Loucy (cell line): ENCODE data around the gene NDE1.

Source experiments
- H2AFZ ChIP-seq: fragments of 200-600 bp; sonication (generic); 2 replicates; pipeline ENCODE4 v1.6.0; 2016; ENCODE audit warnings: antibody characterized with exemption, mild to moderate bottlenecking, low read length, moderate library complexity
- H3F3A ChIP-seq: fragments of 200-600 bp; 2 replicates; pipeline ENCODE4 v1.6.0; 2016; ENCODE audit warnings: antibody characterized with exemption, low read depth, mild to moderate bottlenecking
- H3K27me3 ChIP-seq: fragments of 200-600 bp; sonication (generic); 2 replicates; pipeline ENCODE4 v1.6.1; 2014; ENCODE audit warnings: low read length, mild to moderate bottlenecking; ENCODE audit not compliant: insufficient read depth, poor library complexity, severe bottlenecking
- H3K36me3 ChIP-seq: fragments of 200-600 bp; sonication (generic); 2 replicates; pipeline ENCODE4 v1.6.1; 2016; ENCODE audit warnings: low read length; ENCODE audit not compliant: insufficient read depth
- H3K4me1 ChIP-seq: fragments of 200-600 bp; sonication (generic); 2 replicates; pipeline ENCODE4 v1.5.1; 2014; ENCODE audit warnings: low read length, mild to moderate bottlenecking; ENCODE audit not compliant: insufficient read depth, poor library complexity, severe bottlenecking
- H3K4me2 ChIP-seq: fragments of 200-600 bp; sonication (generic); 2 replicates; pipeline ENCODE4 v1.6.0; 2014; ENCODE audit warnings: antibody characterized with exemption, low read length, low read depth, mild to moderate bottlenecking; ENCODE audit not compliant: poor library complexity, severe bottlenecking
- H3K4me3 ChIP-seq: fragments of 200-600 bp; sonication (generic); 2 replicates; pipeline ENCODE4 v1.5.1; 2014; ENCODE audit warnings: low read length, mild to moderate bottlenecking, mixed read lengths; ENCODE audit not compliant: poor library complexity, severe bottlenecking
- H3K79me2 ChIP-seq: fragments of 200-600 bp; sonication (generic); 2 replicates; pipeline ENCODE4 v1.6.1; 2014; ENCODE audit warnings: low read length; ENCODE audit not compliant: insufficient read depth
- H3K9ac ChIP-seq: fragments of 200-600 bp; sonication (generic); 2 replicates; pipeline ENCODE4 v1.6.0; 2014; ENCODE audit warnings: mild to moderate bottlenecking, low read depth, low read length, moderate library complexity; ENCODE audit not compliant: poor library complexity, severe bottlenecking
- H3K9me2 ChIP-seq: fragments of 200-600 bp; sonication (generic); replicated peaks from 2 replicates; pipeline ENCODE4 v1.6.1; 2016; ENCODE audit warnings: low read depth, low read length, mixed read lengths
- H3K9me3 ChIP-seq: fragments of 200-600 bp; sonication (generic); 2 replicates; pipeline ENCODE4 v1.6.1; 2014; ENCODE audit warnings: mild to moderate bottlenecking, antibody characterized with exemption, low read length, low read depth; ENCODE audit not compliant: insufficient read depth
- H4K20me1 ChIP-seq: fragments of 200-600 bp; sonication (generic); 2 replicates; pipeline ENCODE4 v1.6.0; 2014; ENCODE audit warnings: antibody characterized with exemption, low read length, mild to moderate bottlenecking; ENCODE audit not compliant: insufficient read depth, poor library complexity, severe bottlenecking
- EZH2phosphoT487 ChIP-seq: fragments of 200-600 bp; IDR thresholded peaks from 2 replicates; pipeline ENCODE4 v1.6.1; 2018; ENCODE audit warnings: antibody characterized with exemption, mild to moderate bottlenecking, moderate library complexity, borderline replicate concordance
- TF ChIP-seq, protein P1 (sequence below): fragments of 200-600 bp; sonication (generic); conservative IDR thresholded peaks from 2 replicates; pipeline ENCODE4 v1.5.1; 2014; ENCODE audit warnings: mild to moderate bottlenecking, antibody characterized with exemption, low read length

Gene NDE1

DNA sequence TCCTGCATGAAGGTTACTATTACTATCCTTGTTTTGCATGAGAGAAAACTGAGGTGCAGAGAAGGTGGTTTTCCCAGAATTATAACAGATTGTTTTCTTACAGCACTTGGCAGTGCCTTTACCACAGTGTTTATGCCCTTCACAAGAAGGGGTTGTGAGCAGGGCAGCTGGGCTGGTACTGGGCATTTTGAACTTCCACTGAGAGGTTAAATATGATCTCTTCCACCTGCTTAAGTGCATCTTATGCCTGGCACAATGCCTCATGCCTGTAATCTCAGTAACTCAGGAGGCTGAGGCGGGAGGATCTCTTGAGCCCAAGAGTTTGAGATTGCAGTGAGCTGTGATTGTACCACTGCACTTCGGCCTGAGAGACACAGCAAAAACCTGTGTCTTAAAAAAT is 36.2 kb downstream of the NDE1 start:
- Histone ChIP-seq H4K20me1 (peaks cover 3% of the 10 kb centered on the region), H3K4me1 (no peaks in the 10 kb centered on the region), H3K9ac (no peak overlapping the region), H3K79me2 (no peaks in the 10 kb centered on the region), H3K4me3 (no peak overlapping the region), H2AFZ (no peak overlapping the region), H3K9me2 (no peaks in the 10 kb centered on the region), H3K27me3 (no peaks in the 10 kb centered on the region), H3K36me3 (peaks cover 64% of the 10 kb centered on the region; the same call in 1 of the 2 replicates), H3K4me2 (no peak overlapping the region), H3F3A (no peaks in the 10 kb centered on the region), H3K9me3 (no peaks in the 10 kb centered on the region)
- no peak for TF ChIP-seq EZH2phosphoT487
- TF ChIP-seq, protein P1, sequence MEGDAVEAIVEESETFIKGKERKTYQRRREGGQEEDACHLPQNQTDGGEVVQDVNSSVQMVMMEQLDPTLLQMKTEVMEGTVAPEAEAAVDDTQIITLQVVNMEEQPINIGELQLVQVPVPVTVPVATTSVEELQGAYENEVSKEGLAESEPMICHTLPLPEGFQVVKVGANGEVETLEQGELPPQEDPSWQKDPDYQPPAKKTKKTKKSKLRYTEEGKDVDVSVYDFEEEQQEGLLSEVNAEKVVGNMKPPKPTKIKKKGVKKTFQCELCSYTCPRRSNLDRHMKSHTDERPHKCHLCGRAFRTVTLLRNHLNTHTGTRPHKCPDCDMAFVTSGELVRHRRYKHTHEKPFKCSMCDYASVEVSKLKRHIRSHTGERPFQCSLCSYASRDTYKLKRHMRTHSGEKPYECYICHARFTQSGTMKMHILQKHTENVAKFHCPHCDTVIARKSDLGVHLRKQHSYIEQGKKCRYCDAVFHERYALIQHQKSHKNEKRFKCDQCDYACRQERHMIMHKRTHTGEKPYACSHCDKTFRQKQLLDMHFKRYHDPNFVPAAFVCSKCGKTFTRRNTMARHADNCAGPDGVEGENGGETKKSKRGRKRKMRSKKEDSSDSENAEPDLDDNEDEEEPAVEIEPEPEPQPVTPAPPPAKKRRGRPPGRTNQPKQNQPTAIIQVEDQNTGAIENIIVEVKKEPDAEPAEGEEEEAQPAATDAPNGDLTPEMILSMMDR: no peak

DNA sequence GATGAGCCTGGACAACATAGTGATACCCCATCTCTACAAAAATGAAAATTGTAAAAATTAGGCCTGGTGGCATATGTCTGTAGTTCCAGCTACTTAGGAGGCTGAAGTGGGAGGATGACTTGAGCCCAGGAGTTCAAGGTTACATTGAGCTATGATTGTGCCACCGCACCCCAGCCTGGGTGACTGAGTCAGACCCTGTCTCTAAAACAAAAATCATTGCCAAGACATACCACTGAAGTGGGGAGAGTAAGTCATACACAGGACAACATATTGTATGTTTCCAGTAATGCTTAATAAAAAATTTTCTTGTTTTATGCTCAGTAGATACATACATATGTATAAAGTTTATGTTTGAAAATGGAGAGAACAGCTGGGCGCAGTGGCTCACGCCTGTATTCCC is 39.2 kb downstream of the NDE1 start:
- TF ChIP-seq, protein P1: no peak
- no peak for TF ChIP-seq EZH2phosphoT487
- H3K9me3 ChIP-seq: no peaks in the 10 kb centered on the region
- H3K36me3 ChIP-seq: peaks cover 79% of the 10 kb centered on the region; the same call in 1 of the 2 replicates

DNA sequence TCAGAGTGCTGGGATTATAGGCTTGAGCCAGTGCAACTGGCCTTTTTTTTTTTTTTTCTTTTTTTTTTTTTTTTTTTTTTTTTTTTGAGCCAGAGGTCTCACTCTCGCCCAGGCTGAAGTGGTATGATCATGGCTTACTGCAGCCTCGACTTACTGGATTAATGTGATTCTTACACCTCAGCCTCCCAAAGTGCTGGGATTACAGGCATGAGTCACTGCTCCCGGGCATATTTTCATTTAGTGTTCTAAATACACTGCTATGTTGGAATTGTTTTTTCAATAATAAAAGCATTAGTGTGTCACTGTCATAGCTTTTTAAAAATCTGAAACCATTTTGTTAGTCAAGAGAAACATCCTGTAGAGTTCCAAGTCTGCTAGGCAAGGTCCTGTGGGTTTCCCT is 40.3 kb downstream of the NDE1 start:
- Histone ChIP-seq H3K36me3 (peaks cover 78% of the 10 kb centered on the region; the same call in 1 of the 2 replicates), H3K79me2 (no peaks in the 10 kb centered on the region)

More for the DNA sequence above, 39.2 kb downstream of the NDE1 start:
- H3K4me3 ChIP-seq: no peak overlapping the region
- H3K79me2 ChIP-seq: no peaks in the 10 kb centered on the region
- H4K20me1 ChIP-seq: no peaks in the 10 kb centered on the region
- H3K4me2 ChIP-seq: no peak overlapping the region
- no peak overlapping the region for H3K9ac ChIP-seq
- no peak overlapping the region for H2AFZ ChIP-seq
- H3K27me3 ChIP-seq: no peaks in the 10 kb centered on the region
- no peaks in the 10 kb centered on the region for H3K9me2 ChIP-seq
- H3K4me1 ChIP-seq: no peaks in the 10 kb centered on the region
- H3F3A ChIP-seq: no peaks in the 10 kb centered on the region

More for the DNA sequence above, 40.3 kb downstream of the NDE1 start:
- no peaks in the 10 kb centered on the region for H3F3A ChIP-seq
- H3K4me3 ChIP-seq: no peak overlapping the region
- H3K4me1 ChIP-seq: no peaks in the 10 kb centered on the region
- H3K27me3 ChIP-seq: no peaks in the 10 kb centered on the region
- no peak overlapping the region for H3K9ac ChIP-seq
- no peaks in the 10 kb centered on the region for H3K9me2 ChIP-seq
- H3K4me2 ChIP-seq: no peak overlapping the region
- TF ChIP-seq, protein P1: no peak
- H4K20me1 ChIP-seq: no peaks in the 10 kb centered on the region
- no peak overlapping the region for H2AFZ ChIP-seq
- H3K9me3 ChIP-seq: no peaks in the 10 kb centered on the region
